GM19193 (cell line): ENCODE results near the gene COL25A1.

Experiments
- POLR2A ChIP-seq: IDR thresholded peaks from 4 replicates; pipeline ENCODE4 v1.6.1; 2011; ENCODE audit not compliant: insufficient read depth, insufficient read length; ENCODE audit errors: extremely low read depth

The COL25A1 gene

GRCh38 chr4:109254845-109255244 is 47.6 kb downstream of the COL25A1 start:
- no peak for TF ChIP-seq POLR2A

DNA sequence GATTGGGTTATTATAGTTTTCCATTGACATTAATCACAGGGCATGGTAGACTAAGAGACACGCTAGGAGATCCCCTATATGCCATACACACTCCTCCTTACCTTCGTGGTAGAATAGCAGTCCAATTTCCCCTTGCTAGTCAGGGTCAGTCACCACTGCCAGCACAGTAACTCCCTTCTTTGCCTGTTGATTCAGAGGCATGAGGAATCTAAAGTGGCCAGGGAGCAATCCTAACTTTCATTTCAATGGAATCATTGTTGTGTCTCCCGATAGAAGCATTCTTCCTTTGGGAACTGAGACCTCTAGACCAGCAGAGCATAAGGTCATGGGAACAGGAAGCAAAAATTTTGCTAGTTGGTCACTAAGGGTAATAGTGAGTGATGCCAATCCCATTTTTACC is 51.1 kb downstream of the COL25A1 start:
- no peak for TF ChIP-seq POLR2A

DNA sequence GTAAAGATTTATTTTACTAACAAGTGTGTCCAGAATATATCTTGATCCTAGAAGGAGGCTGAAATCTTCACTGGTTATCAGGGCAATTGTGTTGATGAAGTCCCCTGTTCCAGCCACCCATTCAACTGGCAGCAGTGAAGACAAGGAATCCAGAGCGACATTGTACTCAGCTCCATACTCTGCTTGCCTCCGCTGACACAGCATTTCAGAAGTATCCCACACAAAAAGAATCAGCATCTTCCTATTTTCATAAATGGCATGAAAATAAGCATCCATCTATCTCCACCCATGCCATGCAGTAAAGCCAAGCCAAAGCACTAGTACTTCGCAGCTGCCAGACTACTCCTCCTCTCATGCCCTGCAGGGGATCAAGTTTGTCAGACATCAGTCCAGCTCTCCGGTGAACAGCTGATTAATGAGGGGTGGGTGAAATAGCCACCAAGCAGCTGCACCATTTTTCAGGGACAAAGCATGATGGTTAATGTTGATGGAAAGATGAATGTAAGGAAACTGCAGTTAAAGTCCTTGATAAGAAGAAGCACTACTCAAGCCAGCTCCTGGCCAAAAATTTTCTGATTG is 54.0 kb downstream of the COL25A1 start:
- TF ChIP-seq POLR2A = no peak

GRCh38 chr4:109243871-109244270 is 58.6 kb downstream of the COL25A1 start:
- no peak for TF ChIP-seq POLR2A

DNA sequence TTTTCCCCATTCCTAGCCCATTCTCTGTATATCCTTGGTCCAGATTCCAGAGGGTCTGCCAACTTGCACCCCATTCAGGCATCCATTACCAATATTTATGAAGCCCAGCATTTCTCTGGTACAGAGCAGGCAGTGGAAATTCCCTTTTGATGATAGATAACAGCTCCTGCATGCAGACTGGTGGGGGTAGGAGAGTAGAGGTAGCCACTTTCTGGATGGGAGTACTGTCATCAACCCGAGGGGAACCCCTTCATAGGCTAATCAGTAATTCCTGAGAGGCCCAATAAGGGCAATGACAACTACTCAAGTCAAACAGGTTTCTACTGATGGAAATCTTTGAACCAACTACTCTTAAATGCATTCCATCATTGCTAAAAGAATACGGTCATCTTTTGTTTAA is 63.7 kb downstream of the COL25A1 start:
- TF ChIP-seq POLR2A = no peak

- TF ChIP-seq POLR2A = no peak
Observed at GRCh38 chr4:109235683-109236082, 66.8 kb downstream of the COL25A1 start.

DNA sequence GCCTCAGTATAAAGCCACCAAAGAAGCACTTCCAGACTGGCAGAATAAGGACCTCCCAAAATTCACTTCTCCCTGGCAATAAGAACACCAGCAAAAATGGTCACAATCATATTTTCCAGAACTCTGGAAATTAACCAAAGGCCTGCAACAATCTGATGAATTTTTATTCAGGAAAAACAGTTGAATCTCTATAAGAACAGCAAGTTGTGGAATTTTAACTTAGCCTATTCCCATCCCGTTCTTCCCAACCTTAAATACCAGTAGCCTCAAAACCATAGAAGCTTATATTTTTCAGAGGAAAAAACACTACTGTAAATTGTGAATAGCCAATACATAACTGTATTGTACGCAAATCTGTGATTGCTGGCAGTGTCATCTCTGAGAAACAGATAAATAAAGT is 67.9 kb downstream of the COL25A1 start:
- TF ChIP-seq POLR2A = no peak

GRCh38 chr4:109233570-109233969 is 68.9 kb downstream of the COL25A1 start:
- TF ChIP-seq POLR2A = no peak

DNA sequence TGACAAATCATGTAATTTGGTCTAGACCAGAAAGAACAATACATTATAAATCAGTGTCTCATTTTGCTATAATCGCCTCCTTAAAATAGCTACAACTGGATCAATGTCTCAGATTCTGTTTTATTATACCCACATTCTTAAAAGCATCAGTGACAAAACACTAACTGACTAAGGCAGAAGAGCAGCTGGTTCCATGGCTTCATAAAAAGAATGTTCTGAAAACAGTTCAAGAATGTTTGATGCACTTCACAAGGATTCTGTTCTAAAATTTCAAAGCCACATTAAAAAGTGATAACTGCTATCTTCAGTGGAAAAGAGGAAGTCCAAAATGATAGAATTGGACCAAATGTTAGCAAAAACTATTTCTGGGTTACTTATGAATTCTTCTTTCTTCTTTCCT is 69.8 kb downstream of the COL25A1 start:
- TF ChIP-seq POLR2A = no peak

- TF ChIP-seq POLR2A = no peak
Observed at GRCh38 chr4:109231331-109231730, 71.1 kb downstream of the COL25A1 start.

DNA sequence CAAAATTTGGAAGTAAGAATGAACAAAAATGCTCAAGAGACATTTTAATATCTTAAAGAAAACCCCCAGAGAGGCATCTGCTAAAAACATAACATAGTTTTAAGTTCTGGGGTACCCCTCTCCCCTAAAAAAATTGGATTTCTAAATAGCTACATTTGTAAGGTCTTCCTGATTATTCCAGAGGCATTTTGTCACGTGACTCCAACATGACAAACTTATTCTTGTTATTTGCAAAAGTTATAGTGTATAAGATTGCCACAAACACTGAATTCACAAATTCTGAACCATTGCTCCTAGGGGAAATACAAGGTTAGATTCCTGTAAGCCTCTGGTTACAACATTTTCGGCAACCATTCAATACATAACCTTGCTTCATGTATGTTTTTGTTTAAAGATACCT is 73.4 kb downstream of the COL25A1 start:
- no peak for TF ChIP-seq POLR2A

DNA sequence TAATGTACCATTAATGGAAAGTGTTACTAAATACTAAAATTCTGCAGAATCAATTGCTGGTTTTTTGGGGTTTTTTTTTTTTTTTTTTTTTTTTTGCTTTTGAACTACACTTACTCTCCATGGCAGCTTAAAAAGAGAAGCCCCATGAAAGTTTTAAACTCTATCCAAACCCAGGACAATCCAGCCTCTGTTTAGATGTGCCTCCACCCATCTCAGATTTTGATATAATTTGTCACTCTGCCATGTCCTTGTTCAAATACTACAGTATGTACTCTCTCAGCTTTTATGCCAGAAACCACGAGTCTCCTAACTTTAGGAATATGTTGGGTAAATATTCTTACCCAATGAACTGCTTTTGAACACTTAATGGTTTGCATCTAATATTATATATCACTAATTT is 84.2 kb downstream of the COL25A1 start:
- no peak for TF ChIP-seq POLR2A

DNA sequence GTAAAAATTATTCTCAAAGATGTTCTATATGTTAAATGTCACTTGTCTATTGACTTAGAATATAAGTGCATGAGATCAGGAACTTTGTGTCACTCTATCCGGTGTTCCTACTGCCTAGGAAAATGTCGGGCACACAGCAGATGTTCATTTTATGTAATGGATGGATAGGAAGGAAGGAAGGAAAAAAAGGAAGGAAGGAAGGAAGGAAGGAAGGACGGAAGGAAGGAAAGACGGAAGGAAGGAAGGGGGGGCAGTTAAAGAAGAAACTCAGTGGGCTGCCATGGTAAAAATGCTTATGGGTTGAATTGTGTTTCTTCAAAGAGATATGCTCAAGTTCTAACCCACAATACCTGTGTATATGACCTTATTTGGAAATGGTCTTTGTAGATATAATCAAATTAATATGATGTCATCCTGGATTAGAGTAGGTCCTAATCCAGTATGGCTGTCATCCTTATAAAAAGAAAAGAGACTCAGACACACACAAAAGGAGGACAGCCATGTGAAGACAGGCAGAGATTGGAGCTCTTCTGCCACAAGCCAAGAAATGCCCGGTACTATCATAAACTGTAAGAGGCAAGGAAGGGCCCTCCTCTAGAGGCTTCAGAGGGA is 86.3 kb downstream of the COL25A1 start:
- no peak for TF ChIP-seq POLR2A

DNA sequence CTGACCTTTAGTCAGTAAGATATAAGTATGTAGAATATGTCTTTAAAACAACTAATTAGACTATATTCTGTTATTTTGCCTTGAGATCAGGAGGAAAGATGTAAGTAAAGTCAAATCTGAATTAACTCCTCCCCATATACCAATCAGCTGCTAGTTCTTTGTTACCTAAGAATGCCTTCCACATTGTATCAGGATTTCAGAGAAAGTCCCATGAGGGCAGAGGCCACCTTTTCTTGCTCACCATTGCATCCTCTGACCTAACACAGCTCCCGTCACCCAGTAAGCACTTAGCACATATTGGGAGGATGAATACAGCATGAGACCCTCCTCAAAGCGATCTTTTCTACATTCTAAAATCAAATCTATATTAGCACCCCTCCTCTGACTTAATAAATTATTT is 87.0 kb downstream of the COL25A1 start:
- TF ChIP-seq POLR2A = no peak

- no peak for TF ChIP-seq POLR2A
Observed at GRCh38 chr4:109214622-109215301, 87.7 kb downstream of the COL25A1 start.

- no peak for TF ChIP-seq POLR2A
Observed at GRCh38 chr4:109213056-109213455, 89.4 kb downstream of the COL25A1 start.

DNA sequence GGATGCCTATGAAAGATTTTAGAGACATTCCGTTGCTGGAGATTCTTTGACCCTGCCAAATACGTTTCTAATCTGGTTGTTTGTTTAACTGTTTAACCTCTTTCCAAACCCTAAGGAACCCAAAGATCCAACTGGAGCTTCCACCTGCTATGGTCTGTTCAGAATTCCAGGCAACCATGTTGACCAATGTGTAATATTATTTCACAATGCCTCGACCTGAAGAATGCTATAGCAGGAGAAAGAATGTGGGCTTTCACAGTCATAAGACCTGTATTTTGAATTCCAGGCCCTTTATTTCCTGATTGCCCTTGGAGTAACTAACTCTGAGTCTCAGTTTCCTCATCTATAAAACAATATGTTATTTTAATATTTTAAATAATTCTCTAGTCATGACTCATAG is 90.8 kb downstream of the COL25A1 start:
- TF ChIP-seq POLR2A = no peak

- no peak for TF ChIP-seq POLR2A
Observed at GRCh38 chr4:109209647-109210046, 92.8 kb downstream of the COL25A1 start.
